Measurements from ENCODE around the gene F10. TPM values are rescaled to one million over a fixed set of nuclear protein-coding genes. Genes with fewer than 3 reads are reported as not detected.
A peak's percentile ranks its signal among the peaks of the same experiment; 100 is the strongest.

Gene F10
- total and polyA plus RNA-seq, 2 experiments from 2014 or later, result 0.76 to 1.6 TPM

DNA sequence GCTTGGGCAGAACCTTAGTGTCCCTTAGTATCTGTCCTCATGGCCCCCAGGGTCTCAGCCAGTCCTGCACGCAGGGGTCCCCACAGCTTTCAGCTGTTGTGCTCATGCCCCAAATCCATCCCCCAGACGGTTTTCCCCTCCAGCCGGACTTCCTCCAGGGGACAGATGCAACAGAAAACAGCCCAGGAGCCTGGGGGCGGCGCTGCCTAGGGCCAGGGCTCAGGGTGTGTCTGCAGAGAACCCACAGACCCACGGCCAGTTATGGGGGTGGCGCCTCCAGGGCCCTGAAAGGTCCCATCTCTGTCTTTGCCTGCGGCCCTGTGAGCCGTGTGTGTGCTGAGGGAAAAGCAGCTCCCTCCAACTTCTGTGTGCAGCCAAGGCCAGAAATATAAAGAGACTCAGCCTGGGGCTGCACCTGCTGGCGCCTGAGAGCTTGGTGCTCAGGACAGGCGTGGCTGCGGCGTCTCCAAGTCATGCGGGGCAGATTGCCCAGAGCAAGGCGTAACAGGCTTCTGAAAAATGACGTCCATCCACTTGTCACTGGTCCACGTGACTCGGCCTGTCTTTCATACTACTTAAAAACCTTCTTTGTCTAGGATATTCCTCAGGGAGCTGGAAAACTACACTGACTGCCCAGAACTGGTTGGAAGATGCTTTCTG lies 39.1 kb upstream of the F10 start:
- Histone ChIP-seq H3F3A (replicated peaks; ENCODE audit: low read depth) (no peaks in the 10 kb centered on the region), H3K4me2 (no peak overlapping the region), H3K27ac (ENCODE audit: low read depth) (no peak overlapping the region), H4K20me1 (replicated peaks; ENCODE audit: insufficient read depth) (no peaks in the 10 kb centered on the region), H3K4me3 (no peak overlapping the region), H3K36me3 (ENCODE audit: insufficient read depth) (no peaks in the 10 kb centered on the region), H3K9me2 (ENCODE audit: insufficient read depth) (no peaks in the 10 kb centered on the region), H3K4me1 (ENCODE audit: insufficient read depth) (no peaks in the 10 kb centered on the region), H2AFZ (no peak overlapping the region), H3K79me2 (replicated peaks; ENCODE audit: insufficient read depth) (no peaks in the 10 kb centered on the region), H3K27me3 (ENCODE audit: insufficient read depth) (no peaks in the 10 kb centered on the region)
- no peaks in the 10 kb centered on the region; the same call in 2 of the 3 replicates for H3K4me1 Mint-ChIP-seq
- no peaks in the 10 kb centered on the region for H3K9me3 Mint-ChIP-seq
- H3K27ac Mint-ChIP-seq, result no peak overlapping the region
- ATAC-seq, result no peak
- DNase-seq (ENCODE audit: low spot score), result no peak
- TF ChIP-seq, protein P1, sequence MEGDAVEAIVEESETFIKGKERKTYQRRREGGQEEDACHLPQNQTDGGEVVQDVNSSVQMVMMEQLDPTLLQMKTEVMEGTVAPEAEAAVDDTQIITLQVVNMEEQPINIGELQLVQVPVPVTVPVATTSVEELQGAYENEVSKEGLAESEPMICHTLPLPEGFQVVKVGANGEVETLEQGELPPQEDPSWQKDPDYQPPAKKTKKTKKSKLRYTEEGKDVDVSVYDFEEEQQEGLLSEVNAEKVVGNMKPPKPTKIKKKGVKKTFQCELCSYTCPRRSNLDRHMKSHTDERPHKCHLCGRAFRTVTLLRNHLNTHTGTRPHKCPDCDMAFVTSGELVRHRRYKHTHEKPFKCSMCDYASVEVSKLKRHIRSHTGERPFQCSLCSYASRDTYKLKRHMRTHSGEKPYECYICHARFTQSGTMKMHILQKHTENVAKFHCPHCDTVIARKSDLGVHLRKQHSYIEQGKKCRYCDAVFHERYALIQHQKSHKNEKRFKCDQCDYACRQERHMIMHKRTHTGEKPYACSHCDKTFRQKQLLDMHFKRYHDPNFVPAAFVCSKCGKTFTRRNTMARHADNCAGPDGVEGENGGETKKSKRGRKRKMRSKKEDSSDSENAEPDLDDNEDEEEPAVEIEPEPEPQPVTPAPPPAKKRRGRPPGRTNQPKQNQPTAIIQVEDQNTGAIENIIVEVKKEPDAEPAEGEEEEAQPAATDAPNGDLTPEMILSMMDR (conservative IDR thresholded peaks at IDR 0.05; ENCODE audit: low read depth in 2 of 2), result no peak
- TF ChIP-seq, protein P2, sequence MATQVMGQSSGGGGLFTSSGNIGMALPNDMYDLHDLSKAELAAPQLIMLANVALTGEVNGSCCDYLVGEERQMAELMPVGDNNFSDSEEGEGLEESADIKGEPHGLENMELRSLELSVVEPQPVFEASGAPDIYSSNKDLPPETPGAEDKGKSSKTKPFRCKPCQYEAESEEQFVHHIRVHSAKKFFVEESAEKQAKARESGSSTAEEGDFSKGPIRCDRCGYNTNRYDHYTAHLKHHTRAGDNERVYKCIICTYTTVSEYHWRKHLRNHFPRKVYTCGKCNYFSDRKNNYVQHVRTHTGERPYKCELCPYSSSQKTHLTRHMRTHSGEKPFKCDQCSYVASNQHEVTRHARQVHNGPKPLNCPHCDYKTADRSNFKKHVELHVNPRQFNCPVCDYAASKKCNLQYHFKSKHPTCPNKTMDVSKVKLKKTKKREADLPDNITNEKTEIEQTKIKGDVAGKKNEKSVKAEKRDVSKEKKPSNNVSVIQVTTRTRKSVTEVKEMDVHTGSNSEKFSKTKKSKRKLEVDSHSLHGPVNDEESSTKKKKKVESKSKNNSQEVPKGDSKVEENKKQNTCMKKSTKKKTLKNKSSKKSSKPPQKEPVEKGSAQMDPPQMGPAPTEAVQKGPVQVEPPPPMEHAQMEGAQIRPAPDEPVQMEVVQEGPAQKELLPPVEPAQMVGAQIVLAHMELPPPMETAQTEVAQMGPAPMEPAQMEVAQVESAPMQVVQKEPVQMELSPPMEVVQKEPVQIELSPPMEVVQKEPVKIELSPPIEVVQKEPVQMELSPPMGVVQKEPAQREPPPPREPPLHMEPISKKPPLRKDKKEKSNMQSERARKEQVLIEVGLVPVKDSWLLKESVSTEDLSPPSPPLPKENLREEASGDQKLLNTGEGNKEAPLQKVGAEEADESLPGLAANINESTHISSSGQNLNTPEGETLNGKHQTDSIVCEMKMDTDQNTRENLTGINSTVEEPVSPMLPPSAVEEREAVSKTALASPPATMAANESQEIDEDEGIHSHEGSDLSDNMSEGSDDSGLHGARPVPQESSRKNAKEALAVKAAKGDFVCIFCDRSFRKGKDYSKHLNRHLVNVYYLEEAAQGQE (IDR thresholded peaks at IDR 0.05; ENCODE audit: unreplicated experiment), result no peak
- H3K36me3 Mint-ChIP-seq (ENCODE audit: low read depth), result no peaks in the 10 kb centered on the region; the same call in 2 of the 3 replicates
- H3K4me3 Mint-ChIP-seq, result no peak overlapping the region
- peaks cover 9% of the 10 kb centered on the region for H3K27me3 Mint-ChIP-seq (ENCODE audit: insufficient read depth, low read depth, poor library complexity)

DNA sequence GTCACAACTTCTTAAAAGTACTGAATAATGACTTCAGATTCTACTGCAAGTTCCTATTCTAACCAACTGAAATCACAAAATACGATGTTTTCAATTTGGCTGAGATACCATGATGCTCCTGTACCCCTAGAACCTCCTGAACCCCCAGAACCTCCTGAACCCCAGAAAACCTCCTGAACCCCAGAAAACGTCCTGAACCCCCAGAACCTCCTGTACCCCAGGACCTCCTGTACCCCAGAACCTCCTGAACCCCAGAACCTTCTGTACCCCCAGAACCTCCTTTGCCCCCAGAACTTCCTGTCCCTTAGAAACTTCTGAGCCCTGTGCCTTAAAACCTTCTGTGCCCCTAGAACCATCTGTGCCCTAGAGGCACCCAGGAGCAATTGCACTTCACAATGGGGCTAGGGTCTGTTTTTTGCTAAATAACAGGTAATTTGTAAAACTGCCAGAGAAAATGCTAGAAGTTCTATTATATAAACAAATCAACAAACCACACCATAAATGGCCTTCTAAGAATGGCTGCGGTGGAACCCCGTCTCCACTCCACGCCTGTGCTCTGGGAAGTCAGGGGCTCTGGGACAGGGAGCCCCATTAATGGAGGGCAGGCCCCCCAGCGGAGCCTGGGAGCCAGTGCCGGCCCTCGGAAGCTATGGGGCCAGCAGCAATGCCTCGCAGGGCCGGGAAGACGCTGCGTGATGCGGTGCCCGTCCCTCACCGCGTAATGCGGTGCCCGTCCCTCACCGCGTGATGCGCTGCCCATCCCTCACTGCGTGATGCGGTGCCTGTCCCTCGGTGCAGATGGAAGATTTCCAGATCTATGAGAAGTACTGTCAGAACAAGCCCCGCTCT lies 38.3 kb upstream of the F10 start:
- Histone ChIP-seq H3K27ac (ENCODE audit: low read depth) (no peak overlapping the region), H3K36me3 (ENCODE audit: insufficient read depth) (no peaks in the 10 kb centered on the region), H3K27me3 (ENCODE audit: insufficient read depth) (no peaks in the 10 kb centered on the region), H3K4me3 (no peak overlapping the region), H3K9me2 (ENCODE audit: insufficient read depth) (no peaks in the 10 kb centered on the region), H3K4me2 (no peak overlapping the region), H4K20me1 (replicated peaks; ENCODE audit: insufficient read depth) (no peaks in the 10 kb centered on the region), H3K4me1 (ENCODE audit: insufficient read depth) (no peaks in the 10 kb centered on the region), H3F3A (replicated peaks; ENCODE audit: low read depth) (no peaks in the 10 kb centered on the region), H3K79me2 (replicated peaks; ENCODE audit: insufficient read depth) (no peaks in the 10 kb centered on the region), H2AFZ (no peak overlapping the region)
- H3K4me1 Mint-ChIP-seq, result peaks cover 1% of the 10 kb centered on the region
- ATAC-seq, result peak; percentile 17; the same call in 2 of the 3 replicates
- peaks cover 3% of the 10 kb centered on the region; the same call in 1 of the 3 replicates for H3K36me3 Mint-ChIP-seq (ENCODE audit: low read depth)
- no peaks in the 10 kb centered on the region for H3K9me3 Mint-ChIP-seq
- H3K27ac Mint-ChIP-seq, result peak overlapping the region; percentile 83; the same call in 1 of the 2 replicates
- TF ChIP-seq, protein P1 (conservative IDR thresholded peaks at IDR 0.05; ENCODE audit: low read depth in 2 of 2), result peak in 1 of 2 experiments; percentile 42; a peak in 2 of 4 replicates
- TF ChIP-seq ZNF331 (CRISPR knock-in tag; IDR thresholded peaks at IDR 0.05; ENCODE audit: low read depth), result no peak
- H3K4me3 Mint-ChIP-seq, result no peak overlapping the region
- DNase-seq (ENCODE audit: low spot score), result peak; percentile 47
- peaks cover 11% of the 10 kb centered on the region for H3K27me3 Mint-ChIP-seq (ENCODE audit: insufficient read depth, low read depth, poor library complexity)

All from GM23338 (cell line).